Suprapubic skin (tissue), 4 donors: ENCODE results near the gene SLC38A9. TPM values are rescaled to one million over a fixed set of nuclear protein-coding genes. Genes with fewer than 3 reads are reported as not detected.

Experiments used
- DNase-seq, 2 donors: peaks; one replicate each; pipeline ENCODE4 v3.0.0-alpha.2; 2019; ENCODE audit warnings: low spot score in 2 of 2
- H3K27ac ChIP-seq: fragments of 200-600 bp; sonication (generic); one replicate; pipeline ENCODE4 v1.5.1; 2019
- H3K27me3 ChIP-seq: fragments of 200-600 bp; sonication (generic); one replicate; pipeline ENCODE4 v1.5.1; 2019
- H3K36me3 ChIP-seq: fragments of 200-600 bp; sonication (generic); one replicate; pipeline ENCODE4 v1.5.1; 2019
- H3K4me1 ChIP-seq: fragments of 200-600 bp; sonication (generic); one replicate; pipeline ENCODE4 v1.5.1; 2019
- H3K4me3 ChIP-seq: fragments of 200-600 bp; sonication (generic); one replicate; pipeline ENCODE4 v1.5.1; 2019; ENCODE audit warnings: mild to moderate bottlenecking
- H3K9me3 ChIP-seq: fragments of 200-600 bp; sonication (generic); one replicate; pipeline ENCODE4 v1.5.1; 2019
- EP300 ChIP-seq: sonication (generic); formaldehyde crosslinking; IDR thresholded peaks from one replicate; pipeline ENCODE4 v1.6.1; 2017; ENCODE audit warnings: antibody characterized with exemption
- POLR2A ChIP-seq, 2 donors: fragments of 450-650 bp; IDR thresholded peaks; one replicate each; pipeline ENCODE4 v1.6.1; 2017; ENCODE audit warnings: antibody characterized with exemption in 2 of 2, mild to moderate bottlenecking in 2 of 2, moderate library complexity in 2 of 2
- POLR2AphosphoS5 ChIP-seq, 3 donors: sonication (generic); formaldehyde crosslinking; IDR thresholded peaks; one replicate each; pipeline ENCODE4 v1.6.1; 2017; ENCODE audit warnings: antibody characterized with exemption in 3 of 3
- WGBS: methylation state at CpG from one replicate; pipeline ENCODE4 v1.1.5; 2018; 5-methylcytosine and 5-hydroxymethylcytosine counted together
- total RNA-seq, 4 donors: library from RNA; depleted of rRNA; stranded (reverse); fragments of >200 nt; gene quantifications; one replicate each; pipeline ENCODE4 v1.1.0, GENCODE V29; 2016
- TF ChIP-seq, protein P1 (sequence below), 2 donors: fragments of 200-600 bp in 1 of 2; fragments of 450-650 bp in 1 of 2; sonication (generic) in 1 of 2; IDR thresholded peaks; one replicate each; pipeline ENCODE4 v1.5.1; 2016 to 2019; ENCODE audit warnings: antibody characterized with exemption in 2 of 2, mild to moderate bottlenecking in 1 of 2, moderate library complexity in 1 of 2

Gene SLC38A9
- total RNA-seq, 4 donors from 2014 or later: 13.9 to 52.6 (median 19.7) TPM

- Histone ChIP-seq H3K9me3 (no peaks in the 10 kb centered on the region), H3K4me1 (peaks cover 37% of the 10 kb centered on the region), H3K27me3 (no peaks in the 10 kb centered on the region), H3K36me3 (no peaks in the 10 kb centered on the region), H3K4me3 (no peak overlapping the region), H3K27ac (peak overlapping the region; percentile 36)
- no peak for DNase-seq
- TF ChIP-seq POLR2AphosphoS5 (IDR thresholded peaks at IDR 0.05) (no peak), EP300 (no peak), POLR2A (IDR thresholded peaks at IDR 0.05) (no peak)
- TF ChIP-seq, protein P1, sequence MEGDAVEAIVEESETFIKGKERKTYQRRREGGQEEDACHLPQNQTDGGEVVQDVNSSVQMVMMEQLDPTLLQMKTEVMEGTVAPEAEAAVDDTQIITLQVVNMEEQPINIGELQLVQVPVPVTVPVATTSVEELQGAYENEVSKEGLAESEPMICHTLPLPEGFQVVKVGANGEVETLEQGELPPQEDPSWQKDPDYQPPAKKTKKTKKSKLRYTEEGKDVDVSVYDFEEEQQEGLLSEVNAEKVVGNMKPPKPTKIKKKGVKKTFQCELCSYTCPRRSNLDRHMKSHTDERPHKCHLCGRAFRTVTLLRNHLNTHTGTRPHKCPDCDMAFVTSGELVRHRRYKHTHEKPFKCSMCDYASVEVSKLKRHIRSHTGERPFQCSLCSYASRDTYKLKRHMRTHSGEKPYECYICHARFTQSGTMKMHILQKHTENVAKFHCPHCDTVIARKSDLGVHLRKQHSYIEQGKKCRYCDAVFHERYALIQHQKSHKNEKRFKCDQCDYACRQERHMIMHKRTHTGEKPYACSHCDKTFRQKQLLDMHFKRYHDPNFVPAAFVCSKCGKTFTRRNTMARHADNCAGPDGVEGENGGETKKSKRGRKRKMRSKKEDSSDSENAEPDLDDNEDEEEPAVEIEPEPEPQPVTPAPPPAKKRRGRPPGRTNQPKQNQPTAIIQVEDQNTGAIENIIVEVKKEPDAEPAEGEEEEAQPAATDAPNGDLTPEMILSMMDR (IDR thresholded peaks at IDR 0.05): no peak
- WGBS: 50% methylated on average over 2 of the region's 2 CpGs
Observed at GRCh38 chr5:55636177-55636576, 75.9 kb downstream of the SLC38A9 start.

- H3K4me1 ChIP-seq: peaks cover 37% of the 10 kb centered on the region
- H3K27me3 ChIP-seq: no peaks in the 10 kb centered on the region
- DNase-seq: no peak
- no peaks in the 10 kb centered on the region for H3K36me3 ChIP-seq
- H3K9me3 ChIP-seq: no peaks in the 10 kb centered on the region
- TF ChIP-seq POLR2AphosphoS5 (IDR thresholded peaks at IDR 0.05) (no peak), EP300 (no peak), POLR2A (IDR thresholded peaks at IDR 0.05) (no peak)
- TF ChIP-seq, protein P1 (IDR thresholded peaks at IDR 0.05): no peak
- peak overlapping the region; percentile 36 for H3K27ac ChIP-seq
- H3K4me3 ChIP-seq: no peak overlapping the region
Observed at GRCh38 chr5:55634866-55635265, 77.3 kb downstream of the SLC38A9 start.

- no peak for DNase-seq
- no peaks in the 10 kb centered on the region for H3K9me3 ChIP-seq
- H3K27ac ChIP-seq: peak overlapping the region; percentile 36
- H3K4me1 ChIP-seq: peaks cover 37% of the 10 kb centered on the region
- H3K36me3 ChIP-seq: no peaks in the 10 kb centered on the region
- no peak overlapping the region for H3K4me3 ChIP-seq
- no peaks in the 10 kb centered on the region for H3K27me3 ChIP-seq
- 52% methylated on average over 1 of the region's 1 CpG for WGBS
- TF ChIP-seq POLR2AphosphoS5 (IDR thresholded peaks at IDR 0.05): no peak
Observed at GRCh38 chr5:55634209-55634805, 77.8 kb downstream of the SLC38A9 start.

GRCh38 chr5:55633574-55634208 is 78.4 kb downstream of the SLC38A9 start:
- H3K27me3 ChIP-seq: no peaks in the 10 kb centered on the region
- peaks cover 37% of the 10 kb centered on the region for H3K4me1 ChIP-seq
- H3K36me3 ChIP-seq: no peaks in the 10 kb centered on the region
- no peak for DNase-seq
- H3K27ac ChIP-seq: peak overlapping the region; percentile 36
- 54% methylated on average over 4 of the region's 4 CpGs for WGBS
- no peak overlapping the region for H3K4me3 ChIP-seq
- TF ChIP-seq, protein P1 (IDR thresholded peaks at IDR 0.05): no peak
- TF ChIP-seq EP300 (no peak), POLR2A (IDR thresholded peaks at IDR 0.05) (no peak), POLR2AphosphoS5 (IDR thresholded peaks at IDR 0.05) (no peak)
- no peaks in the 10 kb centered on the region for H3K9me3 ChIP-seq

GRCh38 chr5:55629815-55630214 is 82.3 kb downstream of the SLC38A9 start:
- no peak for DNase-seq
- Histone ChIP-seq H3K4me3 (no peak overlapping the region), H3K9me3 (no peaks in the 10 kb centered on the region), H3K27ac (no peak overlapping the region), H3K4me1 (peaks cover 13% of the 10 kb centered on the region), H3K36me3 (no peaks in the 10 kb centered on the region), H3K27me3 (no peaks in the 10 kb centered on the region)
- TF ChIP-seq POLR2A (IDR thresholded peaks at IDR 0.05): no peak
- TF ChIP-seq POLR2AphosphoS5 (IDR thresholded peaks at IDR 0.05): no peak
- TF ChIP-seq, protein P1 (IDR thresholded peaks at IDR 0.05): no peak
- TF ChIP-seq EP300: no peak
- WGBS: 75% methylated on average over 5 of the region's 5 CpGs
